Effector memory CD4-positive, alpha-beta T cell (primary cell): ENCODE results near the gene ZNF883.

Experiments used
- DNase-seq, 3 donors: peaks; one replicate each; pipeline ENCODE4 v3.0.0-alpha.2; 2020
- H3K27ac ChIP-seq: 2 replicates; pipeline ENCODE4 v1.7.0; 2013; ENCODE audit warnings: mild to moderate bottlenecking, low read length, moderate library complexity; ENCODE audit not compliant: insufficient read depth, poor library complexity, severe bottlenecking
- H3K27me3 ChIP-seq: replicated peaks from 2 replicates; pipeline ENCODE4 v1.7.0; 2013; ENCODE audit warnings: mild to moderate bottlenecking, low read length; ENCODE audit not compliant: insufficient read depth, control insufficient read depth, poor library complexity, severe bottlenecking
- H3K36me3 ChIP-seq: 2 replicates; pipeline ENCODE4 v1.7.0; 2013; ENCODE audit warnings: mild to moderate bottlenecking, low read length, moderate library complexity; ENCODE audit not compliant: control insufficient read depth, insufficient read depth
- H3K4me1 ChIP-seq: 2 replicates; pipeline ENCODE4 v1.7.0; 2013; ENCODE audit warnings: low read length, mild to moderate bottlenecking; ENCODE audit not compliant: control insufficient read depth, insufficient read depth, poor library complexity, severe bottlenecking
- H3K4me3 ChIP-seq: 2 replicates; pipeline ENCODE4 v1.7.0; 2013; ENCODE audit warnings: low read length, low read depth, mild to moderate bottlenecking; ENCODE audit not compliant: insufficient read depth, poor library complexity, severe bottlenecking
- H3K9me3 ChIP-seq: 2 replicates; pipeline ENCODE4 v1.7.0; 2013; ENCODE audit warnings: mild to moderate bottlenecking, low read length, moderate library complexity; ENCODE audit not compliant: control insufficient read depth

The ZNF883 gene

DNA sequence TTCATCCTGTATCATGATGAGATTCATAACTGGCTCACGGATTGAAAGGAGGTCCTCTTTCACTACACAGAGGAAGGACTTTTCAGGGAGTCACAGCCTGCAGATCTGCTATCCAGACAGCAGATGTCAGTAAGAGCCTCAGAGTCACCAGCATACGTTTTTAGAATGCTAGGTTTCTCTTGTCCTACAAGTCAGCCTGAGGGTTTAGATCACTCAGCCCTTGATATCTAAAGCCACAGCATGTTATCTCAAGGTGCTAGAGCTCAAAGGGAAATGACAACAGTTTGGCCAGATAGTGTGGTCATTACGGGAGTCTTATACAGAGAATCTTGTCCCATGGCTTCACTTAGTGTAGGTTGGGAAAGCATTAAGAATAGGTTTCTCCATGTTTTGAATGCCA is 90.4 kb downstream of the ZNF883 start:
- no peaks in the 10 kb centered on the region for H3K36me3 ChIP-seq
- H3K27ac ChIP-seq, result no peak overlapping the region
- no peak for DNase-seq
- H3K4me1 ChIP-seq, result no peaks in the 10 kb centered on the region
- H3K9me3 ChIP-seq, result no peaks in the 10 kb centered on the region
- no peaks in the 10 kb centered on the region for H3K27me3 ChIP-seq
- no peak overlapping the region for H3K4me3 ChIP-seq

DNA sequence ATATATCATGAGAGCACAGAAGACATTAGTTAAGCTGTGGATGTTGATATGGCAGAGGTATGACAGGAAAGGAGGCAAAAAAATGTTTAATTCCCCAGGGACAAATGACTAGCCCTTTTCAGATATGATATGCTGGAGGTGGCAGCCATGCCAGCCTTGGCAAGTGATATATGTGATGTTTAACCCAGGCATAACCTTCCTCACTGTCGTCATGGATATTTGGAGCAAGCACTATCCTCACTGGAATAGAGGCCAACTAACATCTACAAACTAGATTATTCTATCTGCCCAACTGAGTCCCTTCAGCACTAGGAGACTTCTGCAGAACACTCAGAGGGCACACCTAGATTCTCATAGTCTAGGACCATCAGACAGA is 94.0 kb downstream of the ZNF883 start:
- Histone ChIP-seq H3K4me3 (no peak overlapping the region), H3K27me3 (no peaks in the 10 kb centered on the region), H3K27ac (no peak overlapping the region), H3K36me3 (no peaks in the 10 kb centered on the region), H3K9me3 (no peaks in the 10 kb centered on the region), H3K4me1 (no peaks in the 10 kb centered on the region)
- DNase-seq, result no peak

DNA sequence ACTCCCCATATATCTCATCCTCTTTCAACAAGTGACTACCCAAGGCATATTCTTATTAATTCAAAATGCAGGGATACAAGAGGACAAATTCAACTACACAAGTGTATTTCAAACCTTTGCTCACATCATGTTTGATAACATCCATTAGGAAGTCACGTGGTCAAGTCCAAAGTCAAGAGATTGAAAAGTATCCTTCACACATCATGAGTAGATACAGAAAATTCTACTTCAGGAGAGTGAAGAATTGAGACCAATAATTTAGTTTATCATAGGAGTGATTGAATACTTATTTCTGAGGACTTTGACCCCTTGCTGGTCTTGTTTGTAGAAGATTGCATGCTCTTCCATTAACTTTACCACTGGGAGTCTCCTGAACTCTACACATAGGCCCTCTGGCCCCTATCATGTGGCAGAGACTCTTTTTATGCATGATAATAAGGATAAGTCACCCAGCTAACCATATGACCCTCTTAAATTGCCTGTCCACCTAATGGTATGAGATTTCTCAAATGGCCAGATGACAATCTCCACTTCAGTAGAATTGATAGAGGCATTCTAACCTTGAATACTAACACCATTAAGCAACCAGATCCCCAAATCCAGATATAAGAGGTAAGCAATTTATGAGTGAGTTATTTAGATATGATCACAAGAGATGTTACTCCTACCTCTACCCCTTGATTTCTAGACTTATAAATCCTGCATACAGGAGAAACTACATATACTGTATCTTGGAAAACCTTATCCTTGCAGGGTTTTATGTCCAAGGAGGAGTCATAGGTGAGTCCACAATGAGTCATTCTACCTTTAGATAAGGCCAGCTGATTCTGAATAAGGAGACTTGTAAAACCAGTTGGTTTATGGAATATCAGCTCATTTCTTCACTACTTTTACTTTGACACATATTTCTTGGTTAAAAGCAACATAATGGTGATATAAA is 94.7 kb downstream of the ZNF883 start:
- no peaks in the 10 kb centered on the region for H3K4me1 ChIP-seq
- no peak for DNase-seq
- no peaks in the 10 kb centered on the region for H3K36me3 ChIP-seq
- no peak overlapping the region for H3K27ac ChIP-seq
- H3K9me3 ChIP-seq, result no peaks in the 10 kb centered on the region
- no peaks in the 10 kb centered on the region for H3K27me3 ChIP-seq
- no peak overlapping the region for H3K4me3 ChIP-seq

DNA sequence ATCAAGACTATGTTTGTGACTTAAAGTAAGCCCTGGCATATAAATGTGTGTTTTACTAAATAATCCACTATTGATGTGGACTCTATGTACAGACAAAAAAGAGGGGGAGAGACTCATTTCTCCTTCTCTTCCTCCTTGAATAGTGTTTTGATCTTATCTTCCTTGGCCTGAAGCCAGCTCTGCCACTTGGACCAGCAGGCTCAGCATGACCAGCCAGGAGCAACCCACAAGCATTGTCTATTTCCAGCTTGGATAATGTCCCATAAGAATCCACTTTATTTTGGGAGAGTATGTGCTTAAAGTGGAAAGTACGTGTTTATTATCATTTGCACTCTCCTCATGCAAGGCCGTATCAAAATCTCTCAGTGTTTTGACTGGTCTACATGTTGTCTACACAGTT is 97.5 kb downstream of the ZNF883 start:
- no peaks in the 10 kb centered on the region for H3K9me3 ChIP-seq
- no peaks in the 10 kb centered on the region for H3K27me3 ChIP-seq
- no peaks in the 10 kb centered on the region for H3K36me3 ChIP-seq
- H3K4me1 ChIP-seq, result no peaks in the 10 kb centered on the region
- no peak overlapping the region for H3K27ac ChIP-seq
- H3K4me3 ChIP-seq, result no peak overlapping the region
- no peak for DNase-seq

DNA sequence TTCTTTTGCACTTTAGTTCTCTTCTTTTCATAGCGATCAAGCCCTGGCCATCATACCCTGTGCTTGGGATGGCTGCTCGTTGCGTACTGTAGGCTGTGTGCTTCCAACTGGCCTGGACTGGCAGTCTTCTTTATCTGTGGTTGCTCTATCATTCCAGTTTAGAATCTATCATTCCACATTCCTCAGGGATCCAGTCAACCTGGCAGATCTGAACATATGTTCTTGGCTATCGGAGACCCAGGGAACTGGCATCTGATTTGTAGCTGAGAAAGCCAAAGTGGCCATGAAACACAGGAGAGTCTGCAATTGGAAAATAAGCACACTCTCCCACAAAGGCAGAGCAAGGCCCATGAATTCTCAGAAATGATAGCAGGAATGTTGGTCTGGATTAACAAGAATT is 98.7 kb downstream of the ZNF883 start:
- Histone ChIP-seq H3K4me3 (no peak overlapping the region), H3K4me1 (no peaks in the 10 kb centered on the region), H3K27ac (no peak overlapping the region), H3K27me3 (no peaks in the 10 kb centered on the region), H3K36me3 (no peaks in the 10 kb centered on the region), H3K9me3 (no peaks in the 10 kb centered on the region)
- no peak for DNase-seq

DNA sequence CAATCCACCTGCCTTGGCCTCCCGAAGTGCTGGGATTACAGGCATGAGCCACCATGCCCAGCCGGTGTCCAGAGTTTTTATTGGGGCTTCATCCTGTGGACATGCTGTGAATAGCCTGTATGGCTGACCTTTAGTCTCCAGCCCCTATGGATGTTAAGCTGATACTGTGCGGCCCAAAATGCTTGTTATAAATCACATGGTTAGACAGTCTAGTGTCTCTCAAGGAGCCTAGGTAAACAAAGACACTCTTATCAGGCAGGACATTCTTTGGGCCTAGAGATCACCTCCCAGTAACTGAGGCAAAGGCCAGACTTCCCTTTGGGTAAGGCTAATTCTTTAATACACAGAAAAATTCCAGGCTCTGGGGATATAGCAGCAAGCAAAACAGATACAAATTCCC is 99.4 kb downstream of the ZNF883 start:
- no peak for DNase-seq
- no peaks in the 10 kb centered on the region for H3K4me1 ChIP-seq
- H3K36me3 ChIP-seq, result no peaks in the 10 kb centered on the region
- no peaks in the 10 kb centered on the region for H3K27me3 ChIP-seq
- no peak overlapping the region for H3K4me3 ChIP-seq
- H3K27ac ChIP-seq, result no peak overlapping the region
- no peaks in the 10 kb centered on the region for H3K9me3 ChIP-seq

DNA sequence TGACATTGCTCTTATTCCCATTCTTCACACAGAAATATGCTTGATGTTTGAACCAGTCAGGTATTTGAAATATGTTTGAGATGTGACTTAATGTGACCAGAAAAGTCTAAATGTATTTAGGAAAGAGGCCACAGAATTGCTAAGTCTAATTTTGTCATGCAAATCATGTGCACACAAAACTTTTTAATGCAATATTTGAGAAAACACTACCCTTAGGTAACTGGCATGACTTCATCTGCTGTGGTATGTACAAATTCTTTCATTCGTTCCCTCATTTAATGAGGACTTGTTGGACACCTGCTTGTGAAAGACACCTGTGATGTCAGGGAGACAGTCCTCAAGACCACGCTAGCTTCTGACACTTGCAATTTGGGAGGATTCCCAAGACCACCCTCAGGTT is 100.3 kb downstream of the ZNF883 start:
- Histone ChIP-seq H3K27me3 (no peaks in the 10 kb centered on the region), H3K27ac (no peak overlapping the region), H3K9me3 (no peaks in the 10 kb centered on the region), H3K4me1 (no peaks in the 10 kb centered on the region), H3K36me3 (no peaks in the 10 kb centered on the region), H3K4me3 (no peak overlapping the region)
- DNase-seq, result no peak
